ENCODE results near the gene LAGE3.

- TF ChIP-seq, protein P1, sequence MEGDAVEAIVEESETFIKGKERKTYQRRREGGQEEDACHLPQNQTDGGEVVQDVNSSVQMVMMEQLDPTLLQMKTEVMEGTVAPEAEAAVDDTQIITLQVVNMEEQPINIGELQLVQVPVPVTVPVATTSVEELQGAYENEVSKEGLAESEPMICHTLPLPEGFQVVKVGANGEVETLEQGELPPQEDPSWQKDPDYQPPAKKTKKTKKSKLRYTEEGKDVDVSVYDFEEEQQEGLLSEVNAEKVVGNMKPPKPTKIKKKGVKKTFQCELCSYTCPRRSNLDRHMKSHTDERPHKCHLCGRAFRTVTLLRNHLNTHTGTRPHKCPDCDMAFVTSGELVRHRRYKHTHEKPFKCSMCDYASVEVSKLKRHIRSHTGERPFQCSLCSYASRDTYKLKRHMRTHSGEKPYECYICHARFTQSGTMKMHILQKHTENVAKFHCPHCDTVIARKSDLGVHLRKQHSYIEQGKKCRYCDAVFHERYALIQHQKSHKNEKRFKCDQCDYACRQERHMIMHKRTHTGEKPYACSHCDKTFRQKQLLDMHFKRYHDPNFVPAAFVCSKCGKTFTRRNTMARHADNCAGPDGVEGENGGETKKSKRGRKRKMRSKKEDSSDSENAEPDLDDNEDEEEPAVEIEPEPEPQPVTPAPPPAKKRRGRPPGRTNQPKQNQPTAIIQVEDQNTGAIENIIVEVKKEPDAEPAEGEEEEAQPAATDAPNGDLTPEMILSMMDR (IDR thresholded peaks at IDR 0.05), result no peak
- TF ChIP-seq POLR2AphosphoS5 (IDR thresholded peaks at IDR 0.05; ENCODE audit: low read depth, low read length) (no peak), SIN3A (IDR thresholded peaks at IDR 0.05; ENCODE audit: borderline replicate concordance, insufficient read depth, low read depth, low read length) (no peak)
Measured at GRCh38 chrX:154495472-154495922, 16.4 kb upstream of the LAGE3 start.
